Panc1 (cell line): ENCODE measurements around the gene SUFU.

Experiments used
- POLR2AphosphoS5 ChIP-seq: IDR thresholded peaks from 2 replicates; pipeline ENCODE4 v1.6.1; 2012; ENCODE audit warnings: mild to moderate bottlenecking, low read depth, low read length, moderate library complexity
- SIN3A ChIP-seq: IDR thresholded peaks from 2 replicates; pipeline ENCODE4 v1.6.1; 2012; ENCODE audit warnings: low read depth, mild to moderate bottlenecking, low read length, moderate library complexity, borderline replicate concordance; ENCODE audit not compliant: insufficient read depth
- TCF7L2 ChIP-seq: IDR thresholded peaks from 2 replicates; pipeline ENCODE4 v1.6.1; 2011; ENCODE audit warnings: mild to moderate bottlenecking, low read depth, low read length, inconsistent platforms
- TF ChIP-seq, protein P1 (sequence below): fragments of 450-650 bp; IDR thresholded peaks from 2 replicates; pipeline ENCODE4 v1.5.1; 2017; ENCODE audit warnings: mild to moderate bottlenecking

DNA sequence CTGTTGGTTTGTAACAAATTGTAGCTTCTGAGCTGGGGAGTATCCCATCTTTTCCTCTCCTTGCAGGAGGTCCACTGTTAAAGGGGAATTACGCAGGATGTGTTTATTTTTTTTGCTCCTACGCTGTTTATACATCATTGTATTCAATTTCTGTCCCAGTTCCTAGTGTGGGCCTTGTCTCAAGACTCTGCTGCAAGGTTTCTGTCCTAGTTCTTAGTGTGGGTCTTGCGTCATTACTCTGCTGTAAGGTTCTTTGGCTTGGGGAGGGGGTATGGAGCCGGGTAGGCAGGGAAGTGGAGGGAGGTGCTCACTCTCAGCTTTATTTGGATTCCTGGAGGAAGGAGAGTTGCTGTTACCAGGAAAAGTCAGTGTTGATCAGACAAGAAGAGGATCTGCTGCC is 76.5 kb downstream of the SUFU start:
- TF ChIP-seq POLR2AphosphoS5 (no peak), SIN3A (no peak), TCF7L2 (no peak)
- TF ChIP-seq, protein P1, sequence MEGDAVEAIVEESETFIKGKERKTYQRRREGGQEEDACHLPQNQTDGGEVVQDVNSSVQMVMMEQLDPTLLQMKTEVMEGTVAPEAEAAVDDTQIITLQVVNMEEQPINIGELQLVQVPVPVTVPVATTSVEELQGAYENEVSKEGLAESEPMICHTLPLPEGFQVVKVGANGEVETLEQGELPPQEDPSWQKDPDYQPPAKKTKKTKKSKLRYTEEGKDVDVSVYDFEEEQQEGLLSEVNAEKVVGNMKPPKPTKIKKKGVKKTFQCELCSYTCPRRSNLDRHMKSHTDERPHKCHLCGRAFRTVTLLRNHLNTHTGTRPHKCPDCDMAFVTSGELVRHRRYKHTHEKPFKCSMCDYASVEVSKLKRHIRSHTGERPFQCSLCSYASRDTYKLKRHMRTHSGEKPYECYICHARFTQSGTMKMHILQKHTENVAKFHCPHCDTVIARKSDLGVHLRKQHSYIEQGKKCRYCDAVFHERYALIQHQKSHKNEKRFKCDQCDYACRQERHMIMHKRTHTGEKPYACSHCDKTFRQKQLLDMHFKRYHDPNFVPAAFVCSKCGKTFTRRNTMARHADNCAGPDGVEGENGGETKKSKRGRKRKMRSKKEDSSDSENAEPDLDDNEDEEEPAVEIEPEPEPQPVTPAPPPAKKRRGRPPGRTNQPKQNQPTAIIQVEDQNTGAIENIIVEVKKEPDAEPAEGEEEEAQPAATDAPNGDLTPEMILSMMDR: no peak
